ENCODE results near the gene CLEC4A.
"Not testable (repeated sequence)": the region's sequence is repeated elsewhere in the genome, so short reads cannot be mapped to it uniquely, and the experiment has no call there.

The CLEC4A gene

DNA sequence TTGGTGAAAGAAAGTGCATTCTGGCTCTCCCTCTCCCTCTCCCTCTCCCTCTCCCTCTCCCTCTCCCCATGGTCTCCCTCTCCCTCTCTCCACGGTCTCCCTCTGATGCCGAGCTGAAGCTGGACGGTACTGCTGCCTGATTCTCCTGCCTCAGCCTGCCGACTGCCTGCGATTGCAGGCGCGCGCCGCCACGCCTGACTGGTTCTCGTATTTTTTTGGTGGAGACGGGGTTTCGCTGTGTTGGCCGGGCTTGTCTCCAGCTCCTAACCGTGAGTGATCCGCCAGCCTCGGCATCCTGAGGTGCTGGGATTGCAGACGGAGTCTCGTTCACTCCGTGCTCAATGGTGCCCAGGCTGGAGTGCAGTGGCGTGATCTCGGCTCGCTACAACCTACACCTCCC is 59.9 kb downstream of the CLEC4A start:
- not testable (repeated sequence) for H3K9me3 ChIP-seq (ENCODE audit: low read length); H3K9ac ChIP-seq (ENCODE audit: low read length); H3K4me3 ChIP-seq (ENCODE audit: low read depth in 1 of 2, low read length in 2 of 2); H3K4me1 ChIP-seq (ENCODE audit: insufficient read depth, low read length); H3K27ac ChIP-seq (ENCODE audit: low read depth, low read length); H3K27me3 ChIP-seq (ENCODE audit: control insufficient read depth in 1 of 2, insufficient read depth in 2 of 2, low read length in 2 of 2); H3K36me3 ChIP-seq (ENCODE audit: insufficient read depth, low read length)

DNA sequence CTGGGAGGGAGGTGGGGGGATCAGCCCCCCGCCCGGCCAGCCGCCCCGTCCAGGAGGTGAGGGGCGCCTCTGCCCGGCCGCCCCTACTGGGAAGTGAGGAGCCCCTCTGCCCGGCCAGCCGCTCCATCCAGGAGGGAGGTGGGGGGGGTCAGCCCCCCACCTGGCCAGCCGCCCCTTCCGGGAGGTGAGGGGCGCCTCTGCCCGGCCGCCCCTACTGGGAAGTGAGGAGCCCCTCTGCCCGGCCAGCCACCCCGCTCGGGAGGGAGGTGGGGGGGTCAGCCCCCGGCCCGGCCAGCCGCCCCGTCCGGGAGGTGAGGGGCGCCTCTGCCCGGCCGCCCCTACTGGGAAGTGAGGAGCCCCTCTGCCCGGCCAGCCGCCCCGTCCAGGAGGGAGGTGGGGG is 60.8 kb downstream of the CLEC4A start:
- H3K27me3 ChIP-seq (ENCODE audit: control insufficient read depth in 1 of 2, insufficient read depth in 2 of 2, low read length in 2 of 2); H3K9me3 ChIP-seq (ENCODE audit: low read length); H3K4me3 ChIP-seq (ENCODE audit: low read depth in 1 of 2, low read length in 2 of 2): not testable (repeated sequence)

DNA sequence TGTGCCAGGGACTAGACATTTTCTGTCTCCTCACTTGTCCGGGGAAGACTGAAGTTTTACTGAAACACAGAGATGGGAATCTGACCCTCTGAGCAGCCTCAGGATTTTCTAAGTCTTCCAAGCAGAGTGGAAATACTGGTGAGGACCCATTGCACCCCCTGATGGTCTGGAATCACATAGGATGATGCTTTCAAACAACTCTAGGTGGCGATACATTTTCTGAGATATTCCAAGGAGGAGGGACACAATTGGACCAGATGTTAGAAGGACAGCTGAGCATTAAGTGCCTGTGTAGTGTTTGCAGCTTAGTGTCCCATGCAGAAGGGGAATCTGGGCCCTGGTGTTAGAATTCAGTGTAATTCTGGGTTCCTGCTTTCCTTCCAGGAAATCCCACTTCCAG is 64.7 kb downstream of the CLEC4A start:
- H3K27ac ChIP-seq (ENCODE audit: low read depth, low read length); H3K4me1 ChIP-seq (ENCODE audit: insufficient read depth, low read length); H3K36me3 ChIP-seq (ENCODE audit: insufficient read depth, low read length); H3K27me3 ChIP-seq (ENCODE audit: control insufficient read depth in 1 of 2, insufficient read depth in 2 of 2, low read length in 2 of 2); H3K9me3 ChIP-seq (ENCODE audit: low read length); H3K9ac ChIP-seq (ENCODE audit: low read length); H3K4me3 ChIP-seq (ENCODE audit: low read depth in 1 of 2, low read length in 2 of 2): not testable (repeated sequence)

More for the DNA sequence above, 60.8 kb downstream of the CLEC4A start:
- H3K9ac ChIP-seq (ENCODE audit: low read length); H3K27ac ChIP-seq (ENCODE audit: low read depth, low read length); H3K36me3 ChIP-seq (ENCODE audit: insufficient read depth, low read length); H3K4me1 ChIP-seq (ENCODE audit: insufficient read depth, low read length): not testable (repeated sequence)
